DMS53 (cell line): ENCODE results near the gene DLGAP1.

Source experiments
- DNase-seq: peaks from one replicate; lab custom pipeline; 2025; lab: John Stamatoyannopoulos, UW

Gene DLGAP1

DNA sequence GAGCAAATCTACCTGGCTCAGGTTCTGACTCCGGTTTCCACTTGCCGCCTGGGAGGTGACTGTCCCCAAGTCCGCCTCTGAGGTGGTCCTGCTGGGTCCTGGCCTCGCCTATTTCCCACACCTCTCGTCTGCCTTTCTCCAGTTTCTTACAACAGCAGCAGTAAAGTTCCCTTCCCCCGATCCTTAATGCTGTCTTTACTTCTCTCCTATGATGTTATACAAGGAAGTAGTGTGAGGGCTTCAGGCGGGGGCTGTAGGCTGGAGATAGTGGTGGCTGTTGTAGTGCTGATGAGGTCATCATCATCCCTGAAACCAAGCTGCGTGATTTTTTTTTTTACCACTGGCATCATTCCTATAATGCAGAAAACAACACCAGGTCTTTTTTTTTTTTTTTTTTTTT is 986.3 kb downstream of the DLGAP1 start:
- DNase-seq, result peak; percentile 71

DNA sequence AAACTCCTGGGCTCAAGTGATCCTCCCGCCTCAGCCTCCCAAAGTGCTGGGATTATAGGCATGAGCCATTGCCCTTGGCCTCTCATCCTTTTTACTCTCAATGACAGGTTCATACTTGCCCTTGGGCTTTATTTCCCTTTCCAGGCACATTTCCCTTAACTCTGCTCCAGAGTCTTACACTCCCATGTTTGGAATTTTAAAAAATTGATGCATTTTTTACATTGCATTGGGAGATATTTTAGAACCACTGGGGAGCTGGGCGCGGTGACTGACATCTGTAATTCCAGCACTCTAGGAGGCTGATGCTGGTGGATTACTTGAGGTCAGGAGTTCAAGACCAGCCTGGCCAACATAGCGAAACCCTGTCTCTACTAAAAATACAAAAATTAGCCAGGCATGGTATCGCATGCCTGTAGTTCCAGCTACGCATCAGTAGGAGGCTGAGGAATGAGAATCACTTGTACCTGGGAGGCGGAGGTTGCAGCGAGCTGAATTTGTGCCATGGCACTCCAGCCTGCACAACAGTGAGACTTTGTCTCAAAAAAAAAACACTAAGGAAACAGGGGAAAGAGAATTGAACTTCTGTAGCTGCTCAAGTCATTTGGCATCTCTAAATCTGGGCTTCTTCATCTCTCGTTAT is 986.9 kb downstream of the DLGAP1 start:
- peak; percentile 26 for DNase-seq

DNA sequence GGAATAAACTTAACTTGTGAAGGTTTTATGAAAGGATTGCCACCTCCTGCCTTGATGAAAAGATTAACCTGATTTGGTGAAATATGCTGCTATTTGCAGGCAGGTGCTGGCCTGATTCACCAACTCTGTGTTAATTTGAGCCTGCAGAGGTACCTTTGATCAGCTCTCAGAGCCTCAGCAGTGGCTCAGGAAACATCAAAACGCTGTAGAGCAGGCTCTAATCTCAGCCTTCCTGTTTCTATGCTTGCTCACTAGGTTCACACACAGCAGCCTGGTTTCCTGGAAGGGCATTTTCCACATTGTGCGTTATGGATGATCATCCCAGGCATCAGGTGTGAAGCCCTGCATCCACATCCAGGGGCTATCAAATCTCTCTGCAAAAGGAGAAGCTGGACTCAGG is 988.2 kb downstream of the DLGAP1 start:
- DNase-seq, result peak; percentile 59

GRCh38 chr18:3466045-3466444 is 989.1 kb downstream of the DLGAP1 start:
- no peak for DNase-seq

DNA sequence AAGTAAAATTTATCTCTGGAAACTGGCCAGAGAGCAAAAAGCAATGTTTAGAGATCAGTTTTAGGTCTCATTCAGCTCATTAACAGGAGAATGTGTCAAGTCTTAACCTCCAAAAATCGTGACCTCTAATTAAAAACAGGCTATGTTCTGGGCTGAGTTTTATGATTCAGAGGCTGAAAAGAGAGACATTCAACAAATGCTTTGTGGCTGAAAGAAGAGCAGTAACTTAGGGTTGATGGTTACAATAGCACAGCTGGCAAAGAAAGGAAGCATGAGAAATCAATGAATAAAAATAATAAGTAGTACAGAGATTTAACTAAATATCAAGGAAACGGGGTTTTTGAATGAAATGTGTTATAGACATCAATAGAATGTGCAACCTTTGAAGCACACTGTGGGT is 992.1 kb downstream of the DLGAP1 start:
- DNase-seq, result no peak

DNA sequence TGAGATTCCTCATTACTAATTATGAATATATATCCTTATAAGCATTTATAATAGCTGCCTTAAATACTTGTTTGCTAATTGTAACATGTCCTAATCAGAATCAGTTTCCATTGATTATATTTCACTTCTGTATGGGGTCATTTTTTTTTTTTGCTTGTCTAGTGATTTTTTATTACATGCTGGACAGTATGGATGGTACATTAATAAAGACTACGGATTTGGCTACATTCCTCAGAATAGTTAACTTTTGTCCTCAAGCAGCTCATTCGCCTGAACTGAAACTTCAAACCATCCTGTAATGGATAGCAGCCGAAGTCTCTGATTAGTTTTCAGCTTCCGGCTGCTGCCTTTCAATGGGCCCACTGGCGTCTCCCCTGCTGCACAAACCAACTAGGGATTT is 993.4 kb downstream of the DLGAP1 start:
- no peak for DNase-seq

DNA sequence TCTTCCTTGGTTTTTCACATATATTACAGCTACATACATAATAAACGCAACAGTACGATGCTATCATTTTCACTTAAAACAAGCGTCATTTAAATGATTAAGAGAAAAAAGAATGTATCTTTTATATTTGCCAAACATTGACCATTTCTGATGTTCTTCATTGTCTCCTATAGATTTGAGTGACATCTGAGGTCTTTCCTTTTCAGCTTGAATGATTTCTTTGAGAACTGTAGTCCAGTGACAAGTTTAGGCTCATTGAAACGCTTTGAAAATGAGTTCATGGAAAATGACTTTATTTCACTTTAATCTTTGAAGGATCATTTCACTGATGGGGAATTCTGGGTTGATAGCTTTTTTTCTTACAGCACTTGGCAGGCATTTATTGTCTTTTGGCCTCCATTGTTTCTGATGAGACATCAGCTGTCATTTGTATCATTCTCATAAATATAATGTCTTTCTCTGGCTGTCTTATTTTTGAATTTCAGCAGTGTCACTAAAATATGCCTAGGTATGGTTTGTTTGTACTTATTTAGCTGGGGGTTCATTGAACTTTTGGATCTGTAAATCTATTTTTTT is 994.2 kb downstream of the DLGAP1 start:
- peak; percentile 29 for DNase-seq

DNA sequence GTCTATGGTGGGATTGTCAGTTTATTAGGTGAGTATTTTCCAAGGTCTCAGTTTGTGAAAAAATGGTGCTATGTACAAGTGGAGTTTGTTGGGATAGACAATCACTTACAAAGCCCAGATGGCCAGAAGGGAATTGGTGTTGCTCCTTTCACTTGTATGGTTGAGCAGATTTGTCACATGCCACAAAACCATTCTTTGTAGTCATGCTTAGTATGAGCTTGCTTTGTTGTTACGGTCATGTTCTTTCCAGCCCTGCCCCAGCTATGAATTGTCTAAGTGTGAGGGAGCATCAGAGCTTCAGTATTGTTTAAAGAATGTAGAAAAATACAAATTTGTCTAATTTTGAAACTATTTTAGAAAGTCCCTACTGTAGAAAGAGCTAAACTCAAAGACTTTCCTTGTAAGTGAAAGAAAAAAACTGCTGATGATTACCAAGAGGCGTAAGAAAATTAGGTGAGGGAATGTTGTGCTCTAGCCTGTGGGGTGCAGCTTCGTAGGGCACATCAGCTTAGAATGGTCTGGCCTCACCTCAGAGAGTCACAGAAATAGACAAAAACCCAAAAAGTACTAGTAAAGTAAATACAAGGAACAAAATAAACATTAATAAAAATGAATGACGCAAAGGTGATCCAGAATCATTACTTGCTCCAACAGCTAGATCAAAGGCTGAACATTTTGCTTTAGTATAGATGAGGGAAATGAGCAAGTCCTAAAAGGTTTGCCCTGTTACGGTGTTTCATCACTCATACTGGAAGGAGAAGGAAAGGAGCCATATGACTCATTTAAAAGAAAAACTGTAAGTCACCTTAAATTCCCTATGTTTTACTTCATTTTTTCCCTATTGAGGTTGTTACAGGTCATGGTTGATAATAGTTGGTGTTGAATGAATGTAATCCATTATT is 995.9 kb downstream of the DLGAP1 start:
- DNase-seq, result peak; percentile 30

DNA sequence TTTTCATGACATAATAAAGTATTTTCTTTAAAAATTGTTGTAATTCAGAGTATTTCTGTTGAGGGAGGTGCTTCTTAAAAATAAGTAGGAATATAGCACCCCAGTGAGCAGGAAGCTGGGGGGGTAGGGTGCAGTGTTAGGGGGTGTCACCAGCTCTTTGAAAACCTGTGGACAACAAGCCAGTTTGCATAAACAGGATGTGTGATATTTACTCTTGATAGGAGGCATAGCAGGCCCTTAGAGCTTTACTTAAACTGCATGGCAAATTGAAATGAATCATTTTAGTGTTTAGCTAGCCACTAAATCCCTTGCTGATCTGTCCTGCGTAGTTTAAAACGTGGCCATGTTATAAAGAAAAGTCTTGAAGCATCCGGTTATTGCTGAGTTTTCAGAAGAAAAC is 996.7 kb downstream of the DLGAP1 start:
- DNase-seq, result peak; percentile 81

DNA sequence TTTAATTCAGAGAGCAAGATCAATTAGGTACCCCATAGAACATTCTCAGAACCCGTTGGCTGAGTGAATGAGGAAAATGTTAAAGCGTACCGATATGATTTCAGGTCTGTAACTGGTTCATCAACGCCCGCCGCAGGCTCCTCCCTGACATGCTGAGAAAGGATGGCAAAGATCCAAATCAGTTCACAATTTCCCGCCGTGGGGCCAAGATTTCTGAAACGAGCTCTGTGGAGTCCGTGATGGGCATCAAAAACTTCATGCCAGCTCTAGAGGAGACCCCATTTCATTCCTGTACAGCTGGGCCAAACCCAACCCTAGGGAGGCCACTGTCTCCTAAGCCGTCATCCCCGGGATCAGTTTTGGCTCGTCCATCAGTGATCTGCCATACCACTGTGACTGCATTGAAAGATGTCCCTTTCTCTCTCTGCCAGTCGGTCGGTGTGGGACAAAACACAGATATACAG is 997.8 kb downstream of the DLGAP1 start:
- DNase-seq, result peak; percentile 81

DNA sequence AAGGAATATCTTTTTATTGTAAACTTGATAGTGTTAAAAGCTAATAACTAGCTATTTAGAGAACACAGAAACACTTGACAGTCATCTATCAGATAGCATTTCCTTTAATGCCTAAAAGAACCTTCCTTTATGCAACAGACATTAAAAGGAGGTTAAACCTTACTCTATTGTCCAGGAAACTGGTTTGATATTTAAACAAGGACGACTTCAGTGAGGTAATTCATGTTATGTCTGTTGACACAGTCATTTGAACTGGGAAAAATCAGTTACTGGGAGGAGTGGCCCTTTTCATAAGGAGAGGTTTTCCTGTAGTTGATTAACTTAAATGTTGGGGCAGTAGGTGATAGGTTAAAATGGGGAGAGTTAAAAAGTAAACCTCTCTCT is 998.4 kb downstream of the DLGAP1 start:
- peak; percentile 99 for DNase-seq

- DNase-seq, result peak; percentile 91
Observed at GRCh38 chr18:3455907-3456685, 999.0 kb downstream of the DLGAP1 start.

- peak; percentile 50 for DNase-seq
Observed at GRCh38 chr18:3455090-3455635, 999.9 kb downstream of the DLGAP1 start.

- peak; percentile 88 for DNase-seq
Observed at GRCh38 chr18:3454365-3455089, 1000.6 kb downstream of the DLGAP1 start.

DNA sequence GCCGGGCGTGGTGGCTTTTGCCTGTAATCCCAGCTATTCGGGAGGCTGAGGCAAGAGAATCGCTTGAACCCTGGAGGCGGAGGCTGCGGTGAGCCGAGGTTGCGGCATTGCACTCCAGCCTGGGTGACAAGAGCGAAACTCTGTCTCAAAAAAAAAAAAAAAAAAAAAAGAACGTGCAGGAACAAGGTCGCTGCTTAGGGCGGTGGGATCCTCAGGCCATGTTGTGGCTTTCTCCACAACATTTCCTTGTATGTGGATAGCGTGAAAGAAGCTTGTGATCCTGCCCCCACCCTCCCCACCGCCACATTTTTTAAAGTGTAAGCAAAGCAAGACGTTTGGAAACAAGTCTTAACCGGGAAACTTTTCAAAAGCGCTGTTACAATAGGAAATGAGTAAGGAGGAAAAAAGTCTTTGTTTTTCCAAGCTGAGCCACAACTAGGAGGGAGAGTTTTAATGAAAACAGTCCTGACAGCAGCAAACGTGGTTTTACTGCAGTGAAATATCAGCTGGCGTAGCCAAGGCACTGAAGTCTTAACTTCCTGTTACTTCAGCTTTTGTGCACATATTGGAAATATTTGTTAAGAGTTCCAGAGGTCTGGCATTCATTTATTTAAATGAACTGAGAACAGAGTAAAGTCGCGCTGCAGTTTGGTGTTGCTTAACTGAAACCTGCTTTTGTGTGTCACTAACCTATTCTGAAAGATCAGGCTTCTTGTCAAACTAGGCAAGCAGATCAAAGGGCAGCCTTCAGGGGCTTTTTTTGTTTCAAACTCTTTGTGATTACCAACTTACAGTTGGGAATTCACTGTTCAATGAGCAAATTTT is 1001.4 kb downstream of the DLGAP1 start:
- DNase-seq, result peak; percentile 82

- peak; percentile 67 for DNase-seq
Observed at GRCh38 chr18:3452750-3453539, 1002.2 kb downstream of the DLGAP1 start.

- DNase-seq, result peak; percentile 78
Observed at GRCh38 chr18:3451989-3452749, 1002.9 kb downstream of the DLGAP1 start.

DNA sequence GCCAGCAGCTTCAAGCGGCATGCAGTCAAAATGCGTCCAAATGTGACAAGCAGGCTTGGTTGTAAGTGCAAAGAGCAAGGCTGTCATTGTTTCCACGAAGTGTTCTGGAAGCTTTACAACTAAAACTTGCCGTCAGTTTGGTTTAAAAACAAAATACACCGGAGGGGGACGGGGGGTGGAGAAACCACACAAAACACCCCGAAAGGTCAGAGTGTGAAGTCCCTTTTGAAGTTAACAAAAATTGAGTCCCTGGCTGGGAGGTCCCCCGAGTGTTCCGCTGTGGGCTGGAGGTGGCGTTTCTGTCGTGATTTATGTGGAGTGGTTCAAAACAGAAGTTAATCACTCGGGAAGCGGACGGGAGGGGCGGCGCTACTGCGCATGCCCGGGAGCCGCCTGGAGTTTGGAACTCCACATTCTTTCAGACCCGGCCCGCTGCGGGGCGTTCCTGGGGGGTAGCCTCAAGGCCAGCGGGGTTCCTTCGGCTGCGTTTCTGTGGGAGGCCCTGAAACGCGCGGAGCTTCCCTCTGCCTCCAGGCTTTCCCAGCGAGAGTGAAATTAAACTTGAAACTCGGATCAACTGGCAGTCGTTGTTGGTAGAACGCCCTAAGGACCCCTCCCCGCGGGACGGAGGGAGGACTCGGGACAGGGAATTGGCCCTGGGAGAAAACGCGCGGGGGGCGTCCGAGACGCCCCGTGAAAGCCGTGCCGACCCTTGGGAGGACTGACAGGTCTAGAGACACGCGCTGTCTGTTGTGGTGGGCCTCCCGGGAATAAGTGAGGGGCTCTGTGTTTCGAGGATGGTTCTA is 1003.7 kb downstream of the DLGAP1 start:
- DNase-seq, result peak; percentile 86
